T47D (cell line): Measurements from ENCODE around the gene DCPS.
"Not testable (repeated sequence)": the region's sequence is repeated elsewhere in the genome, so short reads cannot be mapped to it uniquely, and the experiment has no call there.

Experiments
- DNase-seq, 2 experiments: peaks; one replicate each; pipeline versions ENCODE4 v3.0.0 to v3.0.0-alpha.2; 2011 to 2012; ENCODE audit warnings: low read depth in 1 of 2, low spot score in 1 of 2
- JUND ChIP-seq: IDR thresholded peaks from 2 replicates; pipeline ENCODE4 v1.6.1; 2012; ENCODE audit warnings: low read depth
- in situ Hi-C: cut with HindIII; loops from 2 replicates; pipeline ENCODE4 v1.10.0; 2016; ENCODE audit warnings: low sequenced_read_pairs, low pct_unique_long_range_greater_than_20kb

Gene DCPS

DNA sequence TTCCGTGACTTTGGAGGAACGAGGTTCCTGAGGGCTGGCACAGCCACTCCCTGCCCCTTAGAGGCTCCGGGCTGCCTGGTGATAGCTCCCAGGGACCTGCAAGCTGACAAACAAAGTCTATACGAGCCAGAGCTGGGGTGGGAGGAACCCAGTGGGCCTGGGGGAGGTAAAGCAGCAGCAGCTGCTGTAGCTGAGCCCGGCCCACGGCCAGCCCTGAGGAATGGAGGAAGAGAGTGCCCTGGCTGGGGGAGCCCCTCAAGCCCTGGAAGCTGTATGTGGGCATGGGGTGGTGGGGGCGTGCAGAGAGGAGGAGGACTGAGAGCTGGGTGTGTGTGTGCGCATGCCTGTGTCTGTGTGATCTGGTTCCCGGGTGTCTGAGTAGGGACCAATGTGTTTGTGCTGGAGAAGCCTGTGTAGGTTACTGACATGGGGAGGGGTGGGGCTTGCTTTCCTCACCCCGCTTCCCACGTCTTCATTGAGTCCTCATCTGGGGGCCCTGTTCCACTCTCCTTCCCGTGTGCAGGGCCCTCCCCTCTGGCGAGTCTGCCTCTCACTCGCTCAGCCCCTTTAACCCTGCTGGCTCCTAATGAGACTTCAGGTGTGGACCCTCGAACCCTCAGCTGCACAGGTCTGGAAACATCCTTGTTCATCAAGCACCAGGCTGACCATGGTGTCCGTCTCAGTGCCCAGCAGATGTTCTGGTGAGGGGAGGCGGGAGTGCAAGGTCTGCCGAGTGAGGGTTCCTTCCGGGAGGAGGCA lies 62.4 kb downstream of the DCPS start:
- DNase-seq = peak in 1 of 2 experiments; percentile 64
- no peak for TF ChIP-seq JUND
- in situ Hi-C loops = no loop called here

DNA sequence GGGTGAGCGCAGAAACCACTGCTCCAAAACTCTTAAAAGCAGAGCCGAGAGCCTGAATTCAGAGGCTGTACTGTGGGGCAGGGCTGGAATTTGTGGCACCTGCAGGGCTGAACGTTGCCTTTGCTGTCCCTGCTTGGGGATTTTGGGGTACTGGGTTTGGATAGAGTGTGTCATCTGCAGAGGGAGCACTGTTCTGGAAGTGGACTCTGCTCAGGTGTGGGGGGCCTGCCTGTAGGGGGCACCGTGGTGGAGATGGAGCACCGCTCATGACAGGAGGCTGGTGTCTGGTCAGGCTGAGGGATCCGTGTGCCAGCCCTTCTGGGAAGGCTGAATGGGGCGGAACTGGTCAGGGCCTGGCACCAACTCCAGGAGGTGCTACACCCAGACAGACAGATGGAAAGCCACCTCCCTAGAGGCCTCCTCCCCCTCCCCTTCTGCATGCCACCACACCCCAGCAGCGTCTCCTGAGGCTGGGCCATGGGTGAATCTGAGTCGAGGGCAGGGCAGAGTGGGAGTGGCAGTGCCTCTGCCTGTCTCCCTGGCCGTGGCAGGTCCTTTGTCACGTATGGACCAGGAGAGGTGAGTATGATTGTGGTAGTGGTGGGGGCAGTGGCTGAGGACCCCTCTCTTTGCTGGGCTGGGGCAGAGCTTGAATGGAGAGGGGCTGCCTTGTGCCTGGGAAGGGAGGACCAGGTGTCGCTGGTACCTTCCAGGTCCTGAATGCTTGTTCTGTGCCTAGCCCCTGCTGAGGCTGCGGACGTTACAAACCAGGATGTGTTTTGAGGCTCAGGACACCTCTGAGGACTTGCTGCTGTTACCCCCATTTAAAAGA lies 63.2 kb downstream of the DCPS start:
- in situ Hi-C loops = not testable (repeated sequence)

DNA sequence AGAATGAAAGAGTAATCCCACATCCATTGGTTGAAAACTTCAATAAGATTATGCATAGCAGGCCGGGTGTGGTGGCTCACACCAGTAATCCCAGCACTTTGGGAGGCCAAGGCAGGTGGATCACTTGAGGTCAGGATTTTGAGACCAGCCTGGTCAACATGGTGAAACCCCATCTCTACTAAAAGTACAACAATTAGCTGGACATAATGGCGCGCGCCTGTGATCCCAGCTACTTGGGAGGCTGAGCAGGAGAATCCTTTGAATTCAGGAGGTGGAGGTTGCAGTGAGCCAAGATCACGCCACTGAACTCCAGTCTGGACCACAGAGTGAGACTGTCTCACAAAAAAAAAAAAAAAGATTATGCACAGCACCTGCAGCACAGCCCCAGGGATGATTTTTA lies 63.9 kb downstream of the DCPS start:
- in situ Hi-C loops, DNase-seq: not testable (repeated sequence)

More for the DNA sequence above, 63.2 kb downstream of the DCPS start:
- DNase-seq = peak in 1 of 2 experiments; percentile 82

DNA sequence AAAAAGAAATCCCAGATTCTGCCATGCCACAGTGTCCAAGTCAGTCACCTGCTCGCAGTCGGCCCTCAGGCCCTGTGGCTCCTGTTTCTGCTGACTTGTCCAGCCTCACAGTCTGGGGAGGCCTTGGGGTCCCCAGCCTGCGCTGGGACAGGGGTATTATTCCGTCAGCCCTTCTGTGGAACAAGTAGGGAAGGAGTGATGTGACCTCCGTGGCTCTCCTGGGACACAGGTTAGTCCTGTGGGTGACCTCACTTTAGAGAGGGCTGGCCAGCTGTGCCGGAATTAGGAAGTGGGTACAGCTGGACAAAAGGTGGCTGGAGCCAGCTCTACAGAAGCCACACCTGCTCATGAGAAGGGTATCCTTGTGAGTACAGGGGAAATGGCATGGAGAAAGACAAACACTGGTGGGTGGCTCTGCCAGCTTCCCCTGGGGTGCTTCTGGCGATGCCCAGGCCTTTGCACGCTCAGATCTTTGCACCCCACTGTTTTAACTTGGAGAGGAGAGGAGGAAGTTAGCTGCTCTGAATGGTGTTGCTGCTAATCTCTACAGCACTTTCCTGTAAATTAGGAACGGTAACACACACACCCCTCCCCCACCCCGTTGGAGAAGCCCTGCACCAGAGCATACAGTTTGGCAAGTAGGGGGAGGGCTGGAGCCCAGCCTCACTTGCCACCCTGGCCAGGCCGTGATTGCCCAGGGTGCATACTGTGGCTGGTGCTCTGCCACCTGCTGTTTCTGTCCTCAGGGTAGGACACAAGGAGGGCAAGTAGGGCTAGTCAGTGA lies 64.7 kb downstream of the DCPS start:
- in situ Hi-C loops = not testable (repeated sequence)
- DNase-seq = peak in 1 of 2 experiments; percentile 91

DNA sequence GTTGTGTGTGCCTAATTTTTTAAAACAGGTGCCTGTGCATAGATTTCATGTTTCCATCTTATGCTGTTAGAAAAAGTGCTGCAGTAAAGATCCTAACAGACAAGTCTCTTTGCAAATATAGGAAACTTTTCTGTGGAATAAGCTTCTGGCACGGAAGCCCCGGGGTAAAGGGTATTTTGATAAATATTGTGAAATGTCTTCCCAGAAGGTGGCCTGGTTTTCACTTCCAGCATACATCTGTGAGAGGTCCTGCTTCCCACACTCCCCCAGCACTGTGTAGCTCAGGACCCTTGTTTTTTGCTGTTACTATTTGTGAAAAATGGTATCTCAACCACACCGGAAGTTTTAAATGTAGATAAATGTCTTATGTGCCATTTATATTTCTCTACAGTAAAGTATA lies 66.2 kb downstream of the DCPS start:
- in situ Hi-C loops = no loop called here
- no peak for DNase-seq
- TF ChIP-seq JUND = no peak

DNA sequence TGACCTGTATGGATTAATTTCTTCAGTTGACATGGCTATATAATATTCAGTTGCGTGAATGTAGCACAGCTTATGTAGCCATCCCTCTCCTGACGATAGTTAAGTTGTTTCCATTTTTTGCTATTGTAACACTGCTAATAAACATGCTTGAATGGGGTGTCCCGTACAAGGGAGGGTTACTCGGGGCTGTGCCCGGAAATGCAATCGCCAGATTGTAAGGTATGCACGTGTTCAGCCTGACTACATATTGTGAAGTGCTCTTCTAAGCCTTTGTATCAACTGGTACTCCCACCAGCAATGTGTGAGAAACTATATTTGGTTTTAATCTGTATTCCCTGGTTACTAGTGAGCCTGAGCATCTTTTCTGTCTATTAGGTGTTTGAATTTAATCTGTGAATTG lies 67.7 kb downstream of the DCPS start:
- DNase-seq = no peak
- in situ Hi-C loops = no loop called here
- TF ChIP-seq JUND = no peak

DNA sequence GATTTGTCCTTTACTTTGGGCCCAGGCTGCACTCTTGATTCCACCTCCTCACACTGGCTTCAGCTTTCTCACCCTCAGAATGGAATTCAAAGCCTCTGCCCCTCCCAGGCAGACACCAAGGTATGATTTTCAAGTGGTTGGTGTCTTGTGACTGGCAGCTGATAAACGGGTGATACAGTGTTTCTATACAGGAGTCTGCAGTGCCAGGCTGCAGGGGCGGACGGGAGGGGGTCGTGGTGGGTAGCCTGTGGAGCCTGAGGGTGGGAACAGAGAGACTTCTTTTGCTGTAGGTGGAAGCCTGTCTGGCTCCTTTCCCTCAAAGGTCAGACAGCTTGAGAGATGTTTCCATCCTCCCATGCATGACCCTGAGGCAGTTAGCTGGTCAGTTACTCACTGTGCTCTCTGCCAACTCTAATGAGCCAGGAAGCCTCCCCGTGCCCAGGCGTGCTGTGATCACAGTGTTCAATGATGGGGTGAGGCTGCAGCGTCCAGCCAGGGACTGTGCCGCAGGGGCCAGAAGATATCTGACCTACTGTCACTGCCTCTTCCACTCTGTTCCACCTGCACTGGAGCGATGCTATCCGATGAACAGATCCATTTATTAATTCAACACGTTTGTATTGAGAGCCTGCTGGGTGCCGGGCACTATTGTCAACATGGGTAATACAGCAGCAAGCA lies 69.7 kb downstream of the DCPS start:
- in situ Hi-C loops = not testable (repeated sequence)

DNA sequence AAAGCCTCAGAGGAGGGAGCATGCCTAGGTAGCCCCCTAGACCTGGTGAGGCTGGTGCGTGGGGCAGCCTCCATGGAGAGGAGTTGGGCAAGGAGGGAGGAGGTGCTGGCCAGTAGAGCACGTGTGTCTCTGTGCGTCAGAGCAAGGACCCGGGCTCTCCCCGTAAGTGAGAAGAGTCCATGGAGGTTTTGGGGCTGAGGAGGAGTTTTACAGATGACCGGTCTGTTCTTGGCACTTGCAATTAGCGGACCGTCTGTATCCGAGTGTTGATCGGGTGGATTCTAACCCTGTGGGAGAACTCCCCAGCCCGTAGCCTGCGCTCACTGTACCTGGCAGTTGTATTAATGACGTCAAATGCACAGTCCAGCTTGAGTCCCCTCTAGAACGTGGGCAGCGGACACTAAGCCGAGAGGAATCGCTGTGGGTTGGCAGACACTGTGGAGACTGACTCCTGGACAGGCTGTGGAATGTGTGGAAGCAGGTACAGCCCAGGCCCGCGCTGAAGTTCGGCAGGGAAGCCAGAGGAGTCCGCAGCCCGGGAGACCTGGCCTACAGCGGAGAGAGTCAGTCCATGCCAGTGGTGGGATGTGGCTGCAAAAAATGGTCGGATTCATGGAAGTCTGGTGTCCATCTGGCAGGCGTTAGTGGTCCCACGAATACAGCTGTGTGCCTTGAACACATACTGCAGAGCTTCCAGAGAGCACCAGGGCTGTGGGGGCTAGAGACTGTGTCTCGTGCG lies 70.9 kb downstream of the DCPS start:
- DNase-seq = not testable (repeated sequence)

More for the DNA sequence above, 69.7 kb downstream of the DCPS start:
- DNase-seq = peak in 1 of 2 experiments; percentile 63

DNA sequence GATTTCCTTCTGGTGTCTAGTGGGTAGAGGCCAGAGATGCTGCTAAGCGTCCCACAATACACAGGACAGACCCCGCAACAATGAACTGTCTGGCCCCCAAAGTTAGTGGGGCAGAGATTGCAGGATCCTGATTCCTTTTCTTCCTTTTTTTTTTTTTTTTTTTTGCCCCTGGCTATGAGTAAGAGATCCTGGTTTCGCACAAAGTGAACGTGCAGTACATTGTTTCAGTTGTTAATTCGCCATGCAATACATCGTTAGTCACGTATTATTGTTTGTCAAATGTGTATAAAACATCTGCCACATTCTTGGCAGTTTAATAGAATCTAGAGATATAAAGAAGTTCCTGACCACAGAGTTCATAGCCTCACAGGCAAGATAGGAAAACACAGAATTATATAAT lies 71.9 kb downstream of the DCPS start:
- in situ Hi-C loops = no loop called here
- no peak for TF ChIP-seq JUND
- DNase-seq = no peak

More for the DNA sequence above, 70.9 kb downstream of the DCPS start:
- in situ Hi-C loops = not testable (repeated sequence)

DNA sequence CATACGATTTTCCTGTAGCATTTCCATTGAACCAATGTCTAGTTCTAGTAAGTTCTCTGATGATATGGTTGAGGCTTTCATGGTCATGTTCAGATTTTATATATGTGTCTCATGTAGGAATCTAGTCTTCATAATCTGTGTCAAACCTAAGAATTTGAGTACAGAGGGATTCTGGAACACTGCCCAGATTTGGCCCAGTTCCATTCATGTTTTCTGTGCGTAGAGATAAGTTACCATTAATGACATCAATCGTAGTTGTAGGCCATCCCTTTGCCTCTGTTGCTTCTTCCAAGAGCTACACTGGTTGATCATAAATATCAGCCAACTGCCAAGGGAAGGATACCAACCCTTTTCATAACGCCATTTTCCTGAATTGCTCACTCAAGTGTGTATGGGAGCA lies 74.9 kb downstream of the DCPS start:
- in situ Hi-C loops = no loop called here
- TF ChIP-seq JUND = no peak
- DNase-seq = no peak

DNA sequence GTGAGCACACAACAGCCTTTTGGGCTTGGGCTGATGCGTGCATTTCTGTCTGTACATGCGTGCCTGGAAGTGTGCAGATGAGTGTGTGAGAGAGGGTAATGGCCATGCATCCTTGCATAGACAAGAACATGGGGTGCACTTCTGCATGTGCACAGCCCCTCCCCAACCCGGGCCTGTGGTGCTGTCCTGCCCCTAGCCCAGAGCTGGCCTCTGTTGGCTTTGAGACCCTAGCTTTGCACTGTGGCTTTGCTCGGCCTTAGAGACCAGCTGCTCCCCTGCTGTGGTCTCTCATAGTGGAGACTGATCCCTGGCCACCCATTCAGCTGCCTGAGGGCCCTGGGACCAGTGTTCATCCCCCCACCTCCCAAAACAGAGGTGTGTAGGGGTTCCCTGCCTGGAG lies 77.0 kb downstream of the DCPS start:
- no peak for TF ChIP-seq JUND
- DNase-seq = no peak

DNA sequence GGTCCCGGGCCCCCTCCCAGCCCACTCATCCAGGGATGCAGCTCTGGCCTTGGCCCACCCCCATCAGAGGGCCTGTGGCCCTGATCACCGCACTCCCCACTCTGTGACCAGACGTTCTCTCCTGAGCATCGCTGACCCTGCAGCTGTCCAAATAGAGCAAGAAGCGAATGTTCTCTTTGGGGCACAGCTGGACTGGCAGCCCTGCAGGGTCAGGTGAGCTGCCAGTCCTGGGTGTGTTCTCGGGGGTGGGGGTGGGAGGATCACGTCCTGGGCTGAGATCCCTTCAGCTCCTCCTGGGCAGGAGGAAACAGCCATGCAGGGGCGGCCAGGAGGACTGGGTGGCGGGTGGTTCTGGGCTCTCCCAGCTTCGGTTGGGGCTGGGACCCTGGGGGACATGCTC lies 78.1 kb downstream of the DCPS start:
- in situ Hi-C loops, DNase-seq: not testable (repeated sequence)

More for the DNA sequence above, 77.0 kb downstream of the DCPS start:
- in situ Hi-C loops = no loop called here

DNA sequence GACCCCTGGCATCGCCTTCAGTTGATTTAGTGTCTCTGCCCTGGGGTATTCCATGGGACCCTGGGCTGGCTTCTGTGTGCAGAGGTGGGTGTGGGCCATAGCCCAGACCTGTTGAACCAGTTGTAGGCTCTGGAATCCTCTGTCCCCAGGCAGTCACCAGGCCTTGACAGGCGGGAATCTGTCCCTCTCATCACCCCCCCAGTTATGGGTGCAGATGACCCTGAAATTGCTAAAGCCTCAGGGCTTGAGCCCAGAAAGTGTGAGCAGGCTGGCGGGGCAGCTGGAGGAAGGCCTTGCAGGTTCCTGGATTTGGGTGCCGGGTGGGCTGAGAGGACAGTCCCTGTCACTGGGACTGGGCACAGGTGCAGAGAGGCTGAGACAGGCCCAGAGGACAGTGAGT lies 78.8 kb downstream of the DCPS start:
- in situ Hi-C loops = not testable (repeated sequence)
- DNase-seq = peak in 1 of 2 experiments; percentile 94
